HL-60 (cell line): ENCODE results near the gene NME3.

Source experiments
- CTCF ChIP-seq: IDR thresholded peaks from one replicate; pipeline ENCODE4 v1.5.1; 2011; ENCODE audit warnings: low read length, control low read depth, inconsistent platforms; ENCODE audit not compliant: insufficient read depth
- GABPA ChIP-seq: IDR thresholded peaks from 2 replicates; pipeline ENCODE4 v1.6.1; 2012; ENCODE audit warnings: low read depth
- POLR2AphosphoS5 ChIP-seq: IDR thresholded peaks from 2 replicates; pipeline ENCODE4 v1.6.1; 2012; ENCODE audit warnings: low read depth
- REST ChIP-seq: IDR thresholded peaks from 2 replicates; pipeline ENCODE4 v1.6.1; 2012; ENCODE audit warnings: low read depth; ENCODE audit not compliant: insufficient replicate concordance
- SPI1 ChIP-seq: IDR thresholded peaks from 2 replicates; pipeline ENCODE4 v1.6.1; 2012; ENCODE audit warnings: low read depth, mild to moderate bottlenecking, borderline replicate concordance

- TF ChIP-seq CTCF = no peak
- TF ChIP-seq POLR2AphosphoS5 = no peak
- TF ChIP-seq SPI1 = no peak
- no peak for TF ChIP-seq REST
- TF ChIP-seq GABPA = no peak
Measured at GRCh38 chr16:1766231-1766630, 5.1 kb downstream of the NME3 start.
